Common myeloid progenitor, CD34-positive (primary cell): ENCODE data around the gene CCBE1.
"Not testable (repeated sequence)": the region's sequence is repeated elsewhere in the genome, so short reads cannot be mapped to it uniquely, and the experiment has no call there.

Experiments used
- CTCF ChIA-PET: fragments of 350-600 bp; sonication (Branson Sonifier 250); formaldehyde crosslinking; loops from one replicate; lab custom pipeline; 2021; ENCODE audit warnings: antibody characterized with exemption; lab: Charles Lee
- POLR2A ChIA-PET: fragments of 350-600 bp; sonication (Branson Sonifier 250); formaldehyde crosslinking; loops from one replicate; lab custom pipeline; 2021; ENCODE audit warnings: antibody characterized with exemption; lab: Charles Lee
- DNase-seq, 3 donors: peaks; one replicate each; pipeline versions ENCODE4 v3.0.0 to v3.0.0-alpha.2; 2013
- H3K27ac ChIP-seq, 2 experiments: 1 replicate in 1 of 2; 2 replicates in 1 of 2; pipeline ENCODE4 v1.7.0; 2013; ENCODE audit warnings: inconsistent platforms in 2 of 2, low read length in 2 of 2, mild to moderate bottlenecking in 2 of 2, low read depth in 1 of 2, moderate library complexity in 1 of 2; ENCODE audit not compliant: severe bottlenecking in 2 of 2, insufficient read depth in 1 of 2, poor library complexity in 1 of 2
- H3K27me3 ChIP-seq, 5 experiments: replicated peaks in 2 of 5; 1 replicate in 3 of 5; 2 replicates in 2 of 5; pipeline versions ENCODE4 v1.6.1 to v1.7.0; 2013; ENCODE audit warnings: low read length in 4 of 5, mild to moderate bottlenecking in 2 of 5, moderate library complexity in 2 of 5, inconsistent platforms in 1 of 5; ENCODE audit not compliant: insufficient read depth in 5 of 5, control insufficient read depth in 4 of 5
- H3K36me3 ChIP-seq, 4 experiments: 1 replicate in 2 of 4; 2 replicates in 2 of 4; pipeline versions ENCODE4 v1.6.1 to v1.7.0; 2013; ENCODE audit warnings: low read length in 3 of 4, control low read depth in 1 of 4, mild to moderate bottlenecking in 1 of 4; ENCODE audit not compliant: control insufficient read depth in 4 of 4, insufficient read depth in 4 of 4
- H3K4me1 ChIP-seq, 4 experiments: 1 replicate in 3 of 4; 2 replicates in 1 of 4; pipeline versions ENCODE4 v1.6.1 to v1.7.1; 2013; ENCODE audit warnings: low read length in 3 of 4, mild to moderate bottlenecking in 3 of 4, control low read depth in 1 of 4, inconsistent platforms in 1 of 4, moderate library complexity in 1 of 4; ENCODE audit not compliant: control insufficient read depth in 4 of 4, insufficient read depth in 4 of 4; ENCODE audit errors: control extremely low read depth in 1 of 4
- H3K4me3 ChIP-seq, 7 experiments: 1 replicate in 4 of 7; 2 replicates in 3 of 7; pipeline versions ENCODE4 v1.5.1 to v1.7.0; 2013; ENCODE audit warnings: mild to moderate bottlenecking in 7 of 7, low read length in 6 of 7, moderate library complexity in 6 of 7, inconsistent platforms in 2 of 7, low read depth in 2 of 7, control low read depth in 1 of 7; ENCODE audit not compliant: insufficient read depth in 4 of 7, control insufficient read depth in 1 of 7; ENCODE audit errors: extremely low read depth in 1 of 7
- H3K9me3 ChIP-seq, 5 experiments: 1 replicate in 4 of 5; 2 replicates in 1 of 5; pipeline versions ENCODE4 v1.6.1 to v1.7.1; 2013; ENCODE audit warnings: low read length in 4 of 5, mild to moderate bottlenecking in 2 of 5, inconsistent platforms in 1 of 5, low read depth in 1 of 5, moderate library complexity in 1 of 5; ENCODE audit not compliant: control insufficient read depth in 4 of 5, insufficient read depth in 2 of 5; ENCODE audit errors: control extremely low read depth in 1 of 5
- WGBS: methylation state at CpG from one replicate; pipeline ENCODE4 v1.1.5; 2013; ENCODE audit not compliant: insufficient coverage; 5-methylcytosine and 5-hydroxymethylcytosine counted together

The CCBE1 gene

GRCh38 chr18:59674903-59675270 lies 22.3 kb downstream of the CCBE1 start:
- Histone ChIP-seq H3K9me3 (no peaks in the 10 kb centered on the region), H3K4me3 (no peak overlapping the region), H3K27ac (no peak overlapping the region), H3K27me3 (peaks cover 0 to 3% (median 0%) of the 10 kb centered on the region in 5 experiments), H3K4me1 (no peaks in the 10 kb centered on the region), H3K36me3 (no peaks in the 10 kb centered on the region)
- POLR2A ChIA-PET, result no interaction called here
- CTCF ChIA-PET, result no interaction called here
- no peak for DNase-seq
- no CpG with 5 or more reads among the region's 1 CpG for WGBS

- H3K4me1 ChIP-seq, result no peaks in the 10 kb centered on the region
- H3K9me3 ChIP-seq, result no peaks in the 10 kb centered on the region
- H3K27ac ChIP-seq, result no peak overlapping the region
- 100% methylated on average over 1 of the region's 6 CpGs for WGBS
- POLR2A ChIA-PET, result no interaction called here
- CTCF ChIA-PET, result no interaction called here
- H3K36me3 ChIP-seq, result no peaks in the 10 kb centered on the region
- no peak for DNase-seq
- H3K27me3 ChIP-seq, result peaks cover 0 to 3% (median 0%) of the 10 kb centered on the region in 5 experiments
- no peak overlapping the region for H3K4me3 ChIP-seq
Observed at GRCh38 chr18:59674186-59674902, 22.9 kb downstream of the CCBE1 start.

- H3K36me3 ChIP-seq, result no peaks in the 10 kb centered on the region
- no peaks in the 10 kb centered on the region for H3K9me3 ChIP-seq
- DNase-seq, result no peak
- H3K4me3 ChIP-seq, result no peak overlapping the region
- no peak overlapping the region for H3K27ac ChIP-seq
- 100% methylated on average over 1 of the region's 1 CpG for WGBS
- POLR2A ChIA-PET, result no interaction called here
- H3K27me3 ChIP-seq, result peaks cover 0 to 3% (median 0%) of the 10 kb centered on the region in 5 experiments
- CTCF ChIA-PET, result interaction anchor here (1.2 kb wide), 1 partner anchor 324 kb away, joined by 3 read pairs; no protein-coding TSS in a partner anchor
- no peaks in the 10 kb centered on the region for H3K4me1 ChIP-seq
Observed at GRCh38 chr18:59672235-59672711, 24.9 kb downstream of the CCBE1 start.

- Histone ChIP-seq H3K4me3 (no peak overlapping the region), H3K36me3 (no peaks in the 10 kb centered on the region), H3K27ac (no peak overlapping the region), H3K9me3 (no peaks in the 10 kb centered on the region), H3K27me3 (peaks cover 0 to 3% (median 0%) of the 10 kb centered on the region in 5 experiments), H3K4me1 (no peaks in the 10 kb centered on the region)
- ChIA-PET POLR2A (no interaction called here), CTCF (no interaction called here)
- DNase-seq, result no peak
- 100% methylated on average over 1 of the region's 1 CpG for WGBS
Observed at GRCh38 chr18:59671551-59671950, 25.7 kb downstream of the CCBE1 start.

- no peaks in the 10 kb centered on the region for H3K36me3 ChIP-seq
- ChIA-PET CTCF (no interaction called here), POLR2A (interaction anchor here (0.6 kb wide), 1 partner anchor 17 kb away, joined by 3 read pairs; no protein-coding TSS in a partner anchor)
- H3K27ac ChIP-seq, result no peak overlapping the region
- no peak overlapping the region for H3K4me3 ChIP-seq
- DNase-seq, result no peak
- no peaks in the 10 kb centered on the region for H3K9me3 ChIP-seq
- peaks cover 0 to 2% (median 0%) of the 10 kb centered on the region in 5 experiments for H3K27me3 ChIP-seq
- WGBS, result 96% methylated on average over 5 of the region's 6 CpGs
- H3K4me1 ChIP-seq, result no peaks in the 10 kb centered on the region
Observed at GRCh38 chr18:59669872-59670657, 27.2 kb downstream of the CCBE1 start.

- ChIA-PET CTCF (no interaction called here), POLR2A (no interaction called here)
- H3K4me3 ChIP-seq, result no peak overlapping the region
- no peaks in the 10 kb centered on the region for H3K36me3 ChIP-seq
- H3K9me3 ChIP-seq, result no peaks in the 10 kb centered on the region
- peaks cover 0 to 4% (median 0%) of the 10 kb centered on the region in 5 experiments for H3K27me3 ChIP-seq
- no peaks in the 10 kb centered on the region for H3K4me1 ChIP-seq
- 90% methylated on average over 3 of the region's 4 CpGs for WGBS
- DNase-seq, result no peak
- no peak overlapping the region for H3K27ac ChIP-seq
Observed at GRCh38 chr18:59667488-59667887, 29.7 kb downstream of the CCBE1 start.

- DNase-seq, result not testable (repeated sequence)
Observed at GRCh38 chr18:59666007-59666402, 31.2 kb downstream of the CCBE1 start.

More at GRCh38 chr18:59666007-59666402, 31.2 kb downstream of the CCBE1 start:
- H3K4me1 ChIP-seq, H3K9me3 ChIP-seq, H3K27ac ChIP-seq, H3K27me3 ChIP-seq, POLR2A ChIA-PET, H3K4me3 ChIP-seq, CTCF ChIA-PET, H3K36me3 ChIP-seq: not testable (repeated sequence)
- WGBS, result 98% methylated on average over 6 of the region's 9 CpGs
